Hindlimb muscle (tissue), 1 donor: ENCODE measurements around the gene DNAJC28. TPM values are rescaled to one million over a fixed set of nuclear protein-coding genes. Genes with fewer than 3 reads are reported as not detected.
"Not testable (repeated sequence)": the region's sequence is repeated elsewhere in the genome, so short reads cannot be mapped to it uniquely, and the experiment has no call there.

ENCODE experiments used
- DNase-seq: peaks from one replicate; pipeline ENCODE4 v3.0.0-alpha.2; 2013
- polyA plus RNA-seq: library from polyadenylated mRNA; unstranded; fragments of 120-200 nt; gene quantifications from one replicate; pipeline ENCODE4 v1.2.1, GENCODE V29; 2013; ENCODE audit not compliant: insufficient read length

The DNAJC28 gene, protein sequence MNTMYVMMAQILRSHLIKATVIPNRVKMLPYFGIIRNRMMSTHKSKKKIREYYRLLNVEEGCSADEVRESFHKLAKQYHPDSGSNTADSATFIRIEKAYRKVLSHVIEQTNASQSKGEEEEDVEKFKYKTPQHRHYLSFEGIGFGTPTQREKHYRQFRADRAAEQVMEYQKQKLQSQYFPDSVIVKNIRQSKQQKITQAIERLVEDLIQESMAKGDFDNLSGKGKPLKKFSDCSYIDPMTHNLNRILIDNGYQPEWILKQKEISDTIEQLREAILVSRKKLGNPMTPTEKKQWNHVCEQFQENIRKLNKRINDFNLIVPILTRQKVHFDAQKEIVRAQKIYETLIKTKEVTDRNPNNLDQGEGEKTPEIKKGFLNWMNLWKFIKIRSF
- polyA plus RNA-seq = 2.1 TPM

- peak; percentile 96 for DNase-seq
Observed at GRCh38 chr21:33491373-33492102, at the start of gene DNAJC28. Gene DNAJC28, minus strand, starts transcription at chr21:33491716. Its CDS starts 2,323 bp downstream, at chr21:33489393.

DNA sequence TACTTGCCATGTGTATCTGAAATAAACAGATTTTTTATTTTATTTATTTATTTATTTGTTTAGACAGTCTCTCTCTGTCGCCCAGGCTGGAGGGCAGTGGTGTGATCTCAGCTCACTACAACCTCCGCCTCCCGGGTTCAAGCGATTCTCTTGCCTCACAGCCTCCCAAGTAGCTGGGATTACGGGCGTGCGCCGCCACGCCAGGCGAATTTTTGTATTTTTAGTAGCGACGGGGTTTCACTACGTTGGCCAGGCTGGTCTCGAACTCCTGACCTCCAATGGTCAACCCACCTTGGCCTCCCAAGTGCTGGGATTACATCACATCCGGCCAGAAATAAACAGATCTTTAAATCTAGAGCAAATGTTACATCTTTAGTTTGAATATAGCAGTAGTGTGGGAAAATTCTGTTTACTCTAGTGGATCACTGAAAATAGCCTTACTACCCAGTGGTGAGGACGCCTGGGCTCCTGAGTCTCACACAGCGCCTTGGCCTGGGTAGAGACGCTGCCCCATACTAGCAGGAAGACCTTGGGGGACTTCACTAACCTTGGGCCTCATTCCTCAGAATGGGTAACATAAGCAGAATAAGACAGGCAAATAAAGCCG is 49.7 kb upstream of the DNAJC28 start:
- DNase-seq = peak; percentile 7

DNA sequence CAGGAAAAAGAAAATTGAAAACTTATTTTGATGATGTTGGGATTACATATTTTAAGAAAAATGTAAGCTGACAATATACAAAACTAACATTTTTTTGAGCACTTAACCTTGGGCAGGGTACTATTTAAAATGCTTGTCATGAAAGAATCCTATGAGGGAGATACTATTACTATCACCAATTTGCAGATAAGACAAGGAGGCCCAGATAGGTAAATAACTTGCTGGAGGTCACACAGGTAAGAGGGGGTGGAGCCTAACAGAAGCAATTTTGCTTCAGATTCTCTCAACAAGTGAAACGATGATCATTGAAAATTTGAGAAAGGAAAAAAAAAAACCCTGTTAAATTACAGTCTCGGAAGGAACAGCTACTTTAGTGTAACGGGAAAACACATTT is 49.2 kb upstream of the DNAJC28 start:
- no peak for DNase-seq

DNA sequence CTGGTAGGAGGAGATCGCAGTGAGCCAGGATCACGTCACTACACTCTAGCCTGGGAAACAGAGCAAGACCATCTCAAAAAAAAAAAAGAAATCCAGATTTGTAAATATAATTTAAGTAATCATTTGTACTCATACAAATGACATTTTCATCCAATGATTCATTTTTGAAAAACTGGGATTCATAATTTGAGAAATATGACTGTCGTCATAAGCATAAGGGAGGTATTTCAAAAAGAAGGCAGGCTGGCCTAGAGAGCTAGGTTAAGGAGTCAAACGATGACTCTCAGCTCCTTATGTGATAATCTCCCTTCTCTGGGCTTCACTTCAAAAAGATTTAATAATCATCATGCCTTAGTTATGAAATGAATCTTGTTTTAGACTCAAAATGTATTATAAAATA is 48.1 kb upstream of the DNAJC28 start:
- DNase-seq = no peak

DNA sequence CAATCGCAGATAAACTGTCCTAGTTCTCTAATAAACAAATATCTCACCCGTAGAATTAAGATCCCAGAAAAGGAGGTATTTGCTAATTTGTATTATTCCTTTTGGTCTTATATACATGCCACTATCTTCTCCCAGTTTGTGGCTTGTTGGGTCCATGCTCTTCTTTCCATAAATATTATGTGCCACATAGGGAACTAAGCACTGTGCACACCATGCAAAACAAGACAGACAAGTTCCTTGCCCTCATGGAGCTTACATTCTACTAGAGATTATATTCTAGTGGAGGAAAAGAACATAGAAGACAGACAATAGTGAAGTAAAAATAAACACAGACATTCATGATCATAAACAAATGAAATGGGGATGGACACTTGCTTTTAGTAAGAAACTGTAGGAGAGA is 45.7 kb upstream of the DNAJC28 start:
- no peak for DNase-seq

DNA sequence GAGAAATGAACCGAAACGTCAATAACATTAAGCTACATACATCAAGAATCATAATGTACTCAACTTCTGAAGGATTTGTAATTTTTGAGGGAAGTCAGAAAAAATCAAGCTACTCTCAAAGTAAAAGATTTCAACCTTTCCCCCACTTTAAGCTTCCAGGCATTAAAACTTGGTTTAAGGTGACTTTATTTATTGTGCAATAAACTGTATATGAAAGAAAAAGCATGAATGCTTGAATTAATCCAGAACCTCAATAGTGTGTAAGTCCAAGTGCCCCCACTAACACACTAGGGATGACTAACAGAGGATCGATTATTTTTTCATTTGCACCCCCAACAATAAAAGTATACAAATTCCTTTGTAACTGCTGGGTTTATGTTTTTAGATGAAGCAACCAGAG is 39.5 kb upstream of the DNAJC28 start:
- no peak for DNase-seq

DNA sequence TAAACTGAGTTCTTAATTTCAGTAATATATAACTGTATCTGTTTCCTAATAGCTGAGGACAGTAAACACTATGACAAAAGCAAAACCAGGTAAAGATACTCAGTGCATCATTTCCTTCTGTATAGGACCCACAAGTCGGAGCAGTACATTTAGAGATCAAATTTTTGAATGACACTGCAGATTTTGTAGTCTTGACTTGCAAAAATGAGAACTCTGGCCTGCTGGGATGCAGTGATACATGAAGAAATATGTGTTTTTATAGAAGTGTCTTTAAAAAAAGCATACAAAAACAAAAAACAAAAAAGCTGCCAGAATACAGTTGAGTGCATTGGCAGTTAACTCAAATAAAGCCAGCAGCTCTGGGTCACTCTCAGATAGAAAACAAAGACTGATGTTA is 31.4 kb upstream of the DNAJC28 start:
- no peak for DNase-seq

DNA sequence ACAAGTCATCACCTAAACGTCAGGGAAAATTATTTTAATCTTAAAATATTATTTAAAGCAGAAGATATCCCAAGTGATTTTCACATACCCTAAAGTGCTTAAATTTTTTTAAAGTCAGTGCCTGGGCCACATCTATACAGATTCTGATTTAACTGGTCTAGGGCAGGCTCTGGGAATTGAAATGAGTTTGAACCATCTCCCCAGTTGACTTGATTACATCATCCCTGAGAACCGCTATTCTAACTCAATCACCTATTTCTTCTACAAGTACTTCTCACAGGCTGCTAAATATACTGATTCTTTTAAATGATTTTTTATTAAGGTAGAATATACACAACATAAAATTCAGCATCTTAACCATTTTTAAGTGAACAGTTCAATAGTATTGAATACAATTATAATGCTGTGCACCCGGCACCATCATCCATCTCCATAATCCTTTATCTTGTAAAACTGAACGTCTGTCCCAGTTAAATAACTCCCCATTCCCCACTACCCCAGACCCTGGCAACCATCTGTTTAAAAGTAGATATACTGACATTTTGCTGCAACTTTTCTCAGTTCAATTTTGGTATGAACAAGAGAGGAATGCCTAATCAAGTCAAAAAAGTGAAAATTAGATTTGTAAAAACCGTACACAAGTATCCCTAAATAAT is 30.9 kb upstream of the DNAJC28 start:
- DNase-seq = no peak

DNA sequence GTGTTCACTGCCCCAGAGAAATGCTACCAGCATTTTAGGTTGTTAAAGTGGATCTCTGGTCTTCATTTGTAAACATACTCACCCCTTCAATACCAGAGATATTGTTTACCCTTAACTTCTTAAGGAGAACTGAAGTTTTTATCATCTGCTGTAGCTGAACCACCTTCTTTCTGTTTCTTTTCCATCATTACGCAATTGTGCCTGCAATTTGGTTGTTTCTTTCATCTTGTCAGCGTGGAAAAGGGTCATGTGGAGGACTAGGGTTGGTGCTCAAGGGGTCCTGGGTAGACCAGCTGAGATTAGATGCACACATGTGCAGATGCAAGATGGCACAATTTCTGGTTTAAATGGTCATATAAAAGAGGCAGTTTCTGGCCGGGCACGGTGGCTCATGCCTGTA is 27.4 kb upstream of the DNAJC28 start:
- DNase-seq = no peak

DNA sequence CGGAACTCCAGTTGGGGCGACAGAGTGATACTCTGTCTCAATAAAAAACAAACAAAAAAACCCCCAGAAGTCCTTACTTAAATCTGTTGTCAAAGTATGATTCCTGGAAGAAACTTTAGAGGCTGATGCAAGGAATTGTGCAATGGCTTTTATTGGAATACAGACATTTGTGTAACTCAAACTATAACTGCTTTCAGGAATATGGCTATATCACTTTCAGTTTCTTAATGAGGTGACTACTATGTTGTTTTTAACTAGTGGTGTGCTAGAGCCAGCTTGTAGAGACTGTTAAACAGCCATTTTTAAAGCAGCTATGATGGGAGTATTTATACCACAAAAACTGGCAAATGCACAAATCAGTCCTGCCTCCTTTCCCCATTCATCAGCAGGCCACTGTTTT is 22.7 kb upstream of the DNAJC28 start:
- DNase-seq = no peak

- no peak for DNase-seq
Observed at GRCh38 chr21:33512481-33512880, 21.0 kb upstream of the DNAJC28 start.

DNA sequence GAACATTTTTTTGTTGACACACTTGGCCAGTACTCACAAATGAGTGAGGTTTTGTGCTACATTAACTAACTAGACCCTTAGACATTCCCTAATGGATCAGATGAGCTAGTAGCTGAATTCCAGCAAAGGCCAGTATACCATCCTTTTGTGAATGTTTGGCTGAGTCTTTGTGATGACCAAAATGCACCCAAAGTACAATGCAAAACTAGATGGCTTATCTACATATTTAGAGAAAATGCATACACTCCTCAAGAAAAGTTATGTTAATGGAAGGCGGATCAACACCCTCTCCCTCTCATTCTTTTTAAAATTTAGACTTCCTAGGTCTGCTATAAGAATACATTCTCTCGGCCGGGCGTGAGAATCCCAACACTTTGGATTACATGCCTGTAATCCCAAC is 20.1 kb upstream of the DNAJC28 start:
- no peak for DNase-seq

DNA sequence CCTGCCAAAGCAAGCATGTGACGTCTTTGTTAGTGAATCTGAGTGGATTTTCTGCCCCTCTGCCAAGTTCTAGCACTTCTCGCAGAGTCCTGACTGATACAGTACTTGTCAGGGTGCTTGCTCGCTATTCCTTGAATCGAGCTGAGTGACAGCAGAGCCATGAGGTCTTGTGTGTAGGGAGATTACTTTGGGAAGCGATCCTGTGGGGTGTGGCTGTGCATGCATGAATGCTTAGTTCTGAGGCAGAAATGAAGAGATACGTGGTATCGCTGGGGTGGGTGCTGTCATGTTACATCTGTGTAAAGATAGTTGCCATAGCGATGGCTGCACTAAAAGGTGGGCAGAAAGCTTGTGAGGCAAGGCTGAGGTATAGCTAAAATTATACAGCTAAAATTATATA is 19.3 kb upstream of the DNAJC28 start:
- DNase-seq = no peak

GRCh38 chr21:33507003-33507402 is 15.5 kb upstream of the DNAJC28 start:
- DNase-seq = not testable (repeated sequence)

GRCh38 chr21:33505833-33506232 is 14.3 kb upstream of the DNAJC28 start:
- no peak for DNase-seq

GRCh38 chr21:33496345-33496744 is 4.8 kb upstream of the DNAJC28 start:
- DNase-seq = no peak

GRCh38 chr21:33495743-33496142 is 4.2 kb upstream of the DNAJC28 start:
- no peak for DNase-seq

GRCh38 chr21:33493756-33494155 is 2.2 kb upstream of the DNAJC28 start:
- no peak for DNase-seq

- no peak for DNase-seq
Observed at GRCh38 chr21:33492571-33492970, 1.1 kb upstream of the DNAJC28 start.

GRCh38 chr21:33490991-33491372 is 534 bp downstream of the DNAJC28 start:
- DNase-seq = no peak

DNA sequence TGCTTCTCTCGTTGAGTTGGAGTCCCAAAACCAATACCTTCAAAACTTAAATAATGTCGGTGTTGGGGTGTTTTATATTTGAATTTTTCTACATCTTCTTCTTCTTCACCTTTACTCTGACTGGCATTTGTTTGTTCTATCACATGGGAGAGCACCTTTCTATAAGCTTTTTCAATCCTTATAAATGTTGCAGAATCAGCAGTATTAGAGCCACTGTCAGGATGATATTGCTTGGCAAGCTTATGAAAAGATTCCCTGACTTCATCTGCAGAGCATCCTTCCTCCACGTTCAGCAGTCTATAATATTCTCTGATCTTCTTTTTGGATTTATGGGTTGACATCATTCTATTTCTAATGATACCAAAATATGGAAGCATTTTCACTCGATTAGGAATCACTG is 2.6 kb downstream of the DNAJC28 start:
- no peak for DNase-seq

DNA sequence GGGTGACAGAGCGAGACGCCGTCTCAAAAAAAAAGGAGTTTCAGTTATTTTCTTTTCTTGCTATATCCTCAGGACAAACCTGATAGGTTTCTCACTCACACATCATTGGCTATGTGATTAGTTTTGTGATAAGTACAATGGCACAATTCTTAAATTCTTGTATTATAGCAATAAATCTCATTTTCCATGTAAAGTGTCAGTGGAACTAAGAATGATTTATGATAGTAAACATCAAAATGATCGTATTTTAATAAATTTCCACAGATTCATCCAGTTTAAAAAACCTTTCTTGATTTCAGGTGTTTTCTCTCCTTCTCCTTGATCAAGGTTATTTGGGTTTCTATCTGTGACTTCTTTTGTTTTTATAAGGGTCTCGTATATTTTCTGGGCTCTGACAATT is 3.5 kb downstream of the DNAJC28 start:
- no peak for DNase-seq

- no peak for DNase-seq
Observed at GRCh38 chr21:33481314-33481943, 10.1 kb downstream of the DNAJC28 start.
